ENCODE results near the gene PIH1D2.

DNA sequence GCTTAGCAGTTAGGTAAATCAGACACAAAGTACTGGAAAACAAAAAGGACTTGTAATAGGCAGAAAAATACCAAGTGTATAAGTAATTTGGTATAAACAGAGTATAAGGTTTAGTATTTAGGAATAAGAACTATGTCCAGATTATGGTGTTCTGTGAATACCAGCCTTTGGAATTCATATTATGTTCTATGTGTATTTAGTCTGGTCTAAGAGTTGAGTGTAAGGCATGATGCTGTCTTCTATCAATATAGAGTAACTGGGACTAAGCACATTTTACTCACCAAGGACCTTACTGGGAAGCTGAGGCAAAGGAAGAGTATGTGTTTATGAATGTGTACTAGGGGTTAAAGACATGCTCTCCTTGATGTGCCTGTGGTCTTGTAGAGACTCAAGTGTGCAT lies 22.4 kb upstream of the PIH1D2 start:
- TF ChIP-seq, protein P1, sequence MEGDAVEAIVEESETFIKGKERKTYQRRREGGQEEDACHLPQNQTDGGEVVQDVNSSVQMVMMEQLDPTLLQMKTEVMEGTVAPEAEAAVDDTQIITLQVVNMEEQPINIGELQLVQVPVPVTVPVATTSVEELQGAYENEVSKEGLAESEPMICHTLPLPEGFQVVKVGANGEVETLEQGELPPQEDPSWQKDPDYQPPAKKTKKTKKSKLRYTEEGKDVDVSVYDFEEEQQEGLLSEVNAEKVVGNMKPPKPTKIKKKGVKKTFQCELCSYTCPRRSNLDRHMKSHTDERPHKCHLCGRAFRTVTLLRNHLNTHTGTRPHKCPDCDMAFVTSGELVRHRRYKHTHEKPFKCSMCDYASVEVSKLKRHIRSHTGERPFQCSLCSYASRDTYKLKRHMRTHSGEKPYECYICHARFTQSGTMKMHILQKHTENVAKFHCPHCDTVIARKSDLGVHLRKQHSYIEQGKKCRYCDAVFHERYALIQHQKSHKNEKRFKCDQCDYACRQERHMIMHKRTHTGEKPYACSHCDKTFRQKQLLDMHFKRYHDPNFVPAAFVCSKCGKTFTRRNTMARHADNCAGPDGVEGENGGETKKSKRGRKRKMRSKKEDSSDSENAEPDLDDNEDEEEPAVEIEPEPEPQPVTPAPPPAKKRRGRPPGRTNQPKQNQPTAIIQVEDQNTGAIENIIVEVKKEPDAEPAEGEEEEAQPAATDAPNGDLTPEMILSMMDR (IDR thresholded peaks at IDR 0.05) = no peak
- TF ChIP-seq POLR2AphosphoS5 (IDR thresholded peaks at IDR 0.05) (no peak), EP300 (IDR thresholded peaks at IDR 0.05) (no peak), POLR2A (IDR thresholded peaks at IDR 0.05) (no peak)

Data from stomach (tissue), 4 donors.